Breast epithelium (tissue), 4 donors: ENCODE data around the gene MORN1. TPM values are rescaled to one million over a fixed set of nuclear protein-coding genes. Genes with fewer than 3 reads are reported as not detected.
"Not testable (repeated sequence)": the region's sequence is repeated elsewhere in the genome, so short reads cannot be mapped to it uniquely, and the experiment has no call there.

Experiments used
- DNase-seq, 2 donors: peaks; one replicate each; pipeline ENCODE4 v3.0.0-alpha.2; 2019; ENCODE audit warnings: low spot score in 2 of 2
- H3K27ac ChIP-seq, 2 donors: fragments of 200-600 bp; sonication (generic) in 1 of 2; one replicate each; pipeline ENCODE4 v1.5.1; 2016 to 2019; ENCODE audit warnings: mild to moderate bottlenecking in 1 of 2
- H3K27me3 ChIP-seq, 2 donors: fragments of 200-600 bp; sonication (generic) in 1 of 2; one replicate each; pipeline versions ENCODE4 v1.5.1 to v1.6.0; 2017 to 2019; ENCODE audit warnings: control low read depth in 1 of 2, mild to moderate bottlenecking in 1 of 2
- H3K36me3 ChIP-seq: fragments of 200-600 bp; one replicate; pipeline ENCODE4 v1.5.1; 2019
- H3K4me1 ChIP-seq, 2 donors: fragments of 200-600 bp; sonication (generic); one replicate each; pipeline ENCODE4 v1.5.1; 2016 to 2019; ENCODE audit warnings: control low read depth in 1 of 2
- H3K4me3 ChIP-seq, 3 donors: fragments of 200-600 bp; sonication (generic); 1 replicate in 2 of 3; 2 replicates in 1 of 3; pipeline ENCODE4 v1.5.1; 2016 to 2019; ENCODE audit warnings: mild to moderate bottlenecking in 3 of 3, moderate library complexity in 2 of 3
- H3K9me3 ChIP-seq, 2 donors: fragments of 200-600 bp; sonication (generic) in 1 of 2; one replicate each; pipeline ENCODE4 v1.5.1; 2016 to 2019; ENCODE audit warnings: control low read depth in 1 of 2
- POLR2A ChIP-seq: fragments of 450-650 bp; IDR thresholded peaks from one replicate; pipeline ENCODE4 v1.6.1; 2016; ENCODE audit warnings: antibody characterized with exemption, mild to moderate bottlenecking, moderate library complexity
- POLR2AphosphoS5 ChIP-seq, 3 donors: sonication (generic); formaldehyde crosslinking; IDR thresholded peaks; one replicate each; pipeline ENCODE4 v1.6.1; 2017; ENCODE audit warnings: antibody characterized with exemption in 3 of 3
- intact Hi-C: fragments of 100-400 bp; cut with DNase I; formaldehyde crosslinking; loops from one replicate; pipeline ENCODE4 v1.15.1; 2023; ENCODE audit warnings: low total_unique reads
- total RNA-seq, 3 donors: library from RNA; depleted of rRNA; stranded (reverse); fragments of >200 nt; gene quantifications; one replicate each; pipeline ENCODE4 v1.1.0, GENCODE V29; 2016
- TF ChIP-seq, protein P1 (sequence below), 3 donors: fragments of 450-650 bp; IDR thresholded peaks; one replicate each; pipeline ENCODE4 v1.5.1; 2016 to 2017; ENCODE audit warnings: antibody characterized with exemption in 3 of 3, mild to moderate bottlenecking in 3 of 3, moderate library complexity in 3 of 3

MORN1 gene
- total RNA-seq, 3 donors from 2014 or later, result 4.0 to 18.1 (median 17.7) TPM

DNA sequence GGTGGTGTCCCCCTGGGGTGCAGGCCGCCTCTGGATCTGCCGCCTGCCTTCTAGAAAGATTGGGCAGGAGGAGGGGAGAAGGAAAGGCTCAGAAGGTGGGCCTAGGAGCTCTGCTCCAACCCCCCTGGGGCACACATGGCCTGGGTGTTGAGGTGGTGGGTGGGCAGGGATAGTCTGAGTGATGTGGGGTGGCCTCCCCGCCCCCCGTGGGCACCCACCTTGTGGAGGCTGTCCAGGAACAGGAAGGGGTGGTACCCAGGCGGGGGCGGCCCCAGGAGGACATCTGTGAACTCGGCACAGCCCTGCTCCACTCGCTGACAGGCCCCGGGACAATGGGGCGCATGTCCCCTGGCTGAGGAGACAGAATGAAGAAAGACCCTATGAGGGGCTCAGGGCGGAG, 54.9 kb downstream of the MORN1 start:
- no peaks in the 10 kb centered on the region for H3K4me1 ChIP-seq
- TF ChIP-seq POLR2AphosphoS5 (IDR thresholded peaks at IDR 0.05) (no peak), POLR2A (no peak)
- intact Hi-C loops, result no loop called here
- no peak overlapping the region for H3K4me3 ChIP-seq
- no peak for DNase-seq
- no peaks in the 10 kb centered on the region for H3K27me3 ChIP-seq
- no peaks in the 10 kb centered on the region for H3K9me3 ChIP-seq
- H3K27ac ChIP-seq, result peak overlapping the region; percentile 54 to 61
- no peaks in the 10 kb centered on the region for H3K36me3 ChIP-seq

DNA sequence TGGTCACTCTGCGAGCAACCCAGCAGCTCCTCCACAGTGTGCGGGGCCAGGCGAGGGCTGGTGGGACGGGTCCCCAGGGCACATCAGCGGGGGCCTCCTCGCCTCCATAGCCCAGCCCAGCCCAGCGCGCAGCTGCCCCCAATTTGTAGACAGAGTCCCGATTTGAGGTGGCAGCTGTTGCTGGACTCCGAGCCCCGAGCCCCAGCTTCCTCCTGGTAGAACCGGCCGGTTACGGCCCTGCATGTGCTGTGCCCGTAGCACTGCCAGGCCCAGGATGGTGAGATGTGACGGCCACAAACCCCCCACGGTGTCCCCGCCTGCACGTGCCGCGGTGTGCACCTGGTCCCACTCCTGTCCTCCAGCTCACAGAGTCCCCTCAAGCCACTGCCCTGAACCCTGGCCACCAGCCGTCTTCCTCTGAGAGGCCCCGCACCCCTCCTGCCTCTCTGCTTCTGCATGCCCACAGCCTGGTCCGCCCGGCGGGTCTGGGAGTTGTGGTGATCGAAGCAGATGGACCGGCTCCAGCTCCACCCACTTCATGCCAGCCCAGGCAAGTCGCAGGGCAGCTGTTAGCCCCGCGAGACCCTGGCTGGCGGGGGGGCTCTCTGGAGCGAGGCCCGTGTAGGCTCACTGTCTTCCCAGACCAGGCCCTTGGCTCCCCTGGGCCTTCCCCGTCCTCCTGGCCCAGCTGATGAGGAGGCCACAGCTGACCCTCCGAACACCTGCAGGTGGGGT, 55.5 kb downstream of the MORN1 start:
- no peak for TF ChIP-seq POLR2AphosphoS5 (IDR thresholded peaks at IDR 0.05)
- no peak for TF ChIP-seq POLR2A
- TF ChIP-seq, protein P1, sequence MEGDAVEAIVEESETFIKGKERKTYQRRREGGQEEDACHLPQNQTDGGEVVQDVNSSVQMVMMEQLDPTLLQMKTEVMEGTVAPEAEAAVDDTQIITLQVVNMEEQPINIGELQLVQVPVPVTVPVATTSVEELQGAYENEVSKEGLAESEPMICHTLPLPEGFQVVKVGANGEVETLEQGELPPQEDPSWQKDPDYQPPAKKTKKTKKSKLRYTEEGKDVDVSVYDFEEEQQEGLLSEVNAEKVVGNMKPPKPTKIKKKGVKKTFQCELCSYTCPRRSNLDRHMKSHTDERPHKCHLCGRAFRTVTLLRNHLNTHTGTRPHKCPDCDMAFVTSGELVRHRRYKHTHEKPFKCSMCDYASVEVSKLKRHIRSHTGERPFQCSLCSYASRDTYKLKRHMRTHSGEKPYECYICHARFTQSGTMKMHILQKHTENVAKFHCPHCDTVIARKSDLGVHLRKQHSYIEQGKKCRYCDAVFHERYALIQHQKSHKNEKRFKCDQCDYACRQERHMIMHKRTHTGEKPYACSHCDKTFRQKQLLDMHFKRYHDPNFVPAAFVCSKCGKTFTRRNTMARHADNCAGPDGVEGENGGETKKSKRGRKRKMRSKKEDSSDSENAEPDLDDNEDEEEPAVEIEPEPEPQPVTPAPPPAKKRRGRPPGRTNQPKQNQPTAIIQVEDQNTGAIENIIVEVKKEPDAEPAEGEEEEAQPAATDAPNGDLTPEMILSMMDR (IDR thresholded peaks at IDR 0.05), result no peak
- no peaks in the 10 kb centered on the region for H3K36me3 ChIP-seq
- H3K9me3 ChIP-seq, result no peaks in the 10 kb centered on the region
- peak in 1 of 2 donors; percentile 79 for DNase-seq
- H3K27ac ChIP-seq, result peak overlapping the region; percentile 54 to 61
- no peaks in the 10 kb centered on the region for H3K27me3 ChIP-seq
- H3K4me3 ChIP-seq, result no peak overlapping the region
- intact Hi-C loops, result no loop called here
- peaks cover 0 to 2% of the 10 kb centered on the region in 2 donors for H3K4me1 ChIP-seq

DNA sequence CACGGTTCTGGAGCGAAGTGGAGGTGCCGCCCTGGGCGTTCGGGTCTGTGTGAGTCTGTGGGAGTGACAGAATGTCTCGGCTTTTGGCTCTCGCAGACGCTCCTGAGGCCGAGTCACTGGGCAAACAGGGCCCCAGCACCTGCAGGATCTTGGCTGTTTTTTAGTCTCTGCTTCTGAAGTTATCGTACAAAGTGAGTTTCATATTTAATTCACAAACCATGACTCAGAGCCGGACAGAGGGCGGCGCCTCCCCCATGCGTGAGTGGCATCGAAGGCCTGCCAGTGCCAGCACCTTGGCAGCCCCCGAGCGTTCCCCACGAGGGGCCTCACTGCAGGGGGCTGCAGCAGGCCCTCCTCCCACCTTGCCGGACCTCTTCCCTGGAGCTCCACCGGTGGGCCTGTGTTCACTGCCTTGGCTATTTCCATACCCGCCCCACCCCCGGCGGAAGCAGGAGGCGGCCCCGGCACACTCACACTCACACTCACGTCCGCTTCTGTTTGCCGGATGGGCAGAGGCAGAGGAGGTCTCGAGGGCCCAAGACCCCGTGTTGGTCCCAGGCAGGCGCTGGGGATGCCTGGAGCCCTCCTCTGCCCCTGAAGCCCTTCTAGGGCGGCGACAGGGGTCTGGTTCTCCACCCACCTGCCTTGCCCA, 56.3 kb downstream of the MORN1 start:
- DNase-seq, result no peak
- Histone ChIP-seq H3K9me3 (no peaks in the 10 kb centered on the region), H3K27ac (peak overlapping the region; percentile 29 to 44), H3K27me3 (no peaks in the 10 kb centered on the region), H3K36me3 (no peaks in the 10 kb centered on the region), H3K4me3 (no peak overlapping the region), H3K4me1 (peaks cover 0 to 4% of the 10 kb centered on the region in 2 donors)
- intact Hi-C loops, result no loop called here
- no peak for TF ChIP-seq POLR2AphosphoS5 (IDR thresholded peaks at IDR 0.05)

DNA sequence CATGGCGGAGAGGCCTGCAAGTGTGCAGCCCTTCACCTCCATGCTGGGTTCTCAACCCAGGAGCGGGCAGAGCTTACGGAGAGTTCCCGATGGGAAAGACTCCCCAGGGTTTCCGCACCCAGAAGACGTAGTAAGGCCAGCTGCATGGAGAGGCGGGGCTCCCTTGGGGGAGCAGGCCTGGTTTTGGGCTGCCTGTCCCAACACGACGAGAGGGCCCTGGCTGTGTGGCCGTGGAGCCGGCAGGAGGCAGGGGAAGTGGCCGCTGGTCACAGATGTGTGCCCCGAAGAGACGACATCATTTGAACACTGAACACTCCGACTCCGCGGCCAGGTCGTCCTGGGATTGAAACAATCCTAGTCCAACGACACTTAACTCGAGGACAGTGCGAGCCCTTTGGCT, 57.0 kb downstream of the MORN1 start:
- TF ChIP-seq, protein P1 (IDR thresholded peaks at IDR 0.05), result no peak
- no peak for TF ChIP-seq POLR2A
- no peak for TF ChIP-seq POLR2AphosphoS5 (IDR thresholded peaks at IDR 0.05)

DNA sequence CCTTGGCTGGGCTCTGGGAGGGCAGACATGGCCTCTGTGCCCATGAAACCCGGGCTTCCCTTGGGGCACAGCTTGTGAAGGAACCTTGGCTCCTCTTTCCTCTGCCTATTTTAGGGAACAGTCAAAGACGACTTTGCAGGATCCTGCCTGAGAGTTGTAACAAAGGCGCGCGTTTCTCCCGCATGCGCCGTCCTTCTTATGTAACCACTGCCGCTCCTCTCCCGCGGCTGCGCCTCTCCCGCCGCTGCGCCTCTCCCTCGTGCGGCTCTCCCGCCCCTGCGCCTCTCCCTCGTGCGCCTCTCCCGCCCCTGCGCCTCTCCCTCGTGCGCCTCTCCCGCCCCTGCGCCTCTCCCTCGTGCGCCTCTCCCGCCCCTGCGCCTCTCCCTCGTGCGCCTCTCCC, 59.8 kb downstream of the MORN1 start:
- DNase-seq, H3K4me1 ChIP-seq, H3K9me3 ChIP-seq, H3K27me3 ChIP-seq, H3K36me3 ChIP-seq, H3K4me3 ChIP-seq, intact Hi-C loops: not testable (repeated sequence)
- peak overlapping the region; percentile 67 to 86 for H3K27ac ChIP-seq

More for the DNA sequence above, 57.0 kb downstream of the MORN1 start:
- DNase-seq, result no peak
- Histone ChIP-seq H3K36me3 (no peaks in the 10 kb centered on the region), H3K27me3 (no peaks in the 10 kb centered on the region), H3K9me3 (no peaks in the 10 kb centered on the region), H3K4me1 (peaks cover 0 to 4% of the 10 kb centered on the region in 2 donors), H3K4me3 (no peak overlapping the region), H3K27ac (peak overlapping the region; percentile 29 to 44)
- intact Hi-C loops, result no loop called here

DNA sequence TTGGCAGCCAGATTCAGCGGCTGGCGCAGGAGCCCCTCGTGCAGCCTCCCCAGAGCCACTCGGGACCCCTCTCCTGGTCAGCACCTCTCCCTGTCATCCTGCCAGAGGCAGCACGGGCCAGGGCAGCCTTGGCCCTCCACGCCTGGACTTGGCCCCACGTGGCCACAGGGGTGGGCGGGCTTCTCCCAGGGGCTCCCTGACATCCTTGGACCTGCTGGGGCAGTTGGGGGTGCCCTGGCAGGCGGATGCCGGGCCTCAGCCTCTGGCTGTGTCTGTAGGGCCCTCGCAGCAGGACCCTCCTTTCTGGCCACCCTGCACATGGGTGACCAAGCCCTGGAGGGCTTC, 60.2 kb downstream of the MORN1 start:
- H3K36me3 ChIP-seq, result no peaks in the 10 kb centered on the region
- no peak for DNase-seq
- peak overlapping the region; percentile 67 to 86 for H3K27ac ChIP-seq
- no peaks in the 10 kb centered on the region for H3K27me3 ChIP-seq
- no peak overlapping the region for H3K4me3 ChIP-seq
- intact Hi-C loops, result no loop called here
- TF ChIP-seq, protein P1 (IDR thresholded peaks at IDR 0.05), result no peak
- TF ChIP-seq POLR2A (no peak), POLR2AphosphoS5 (IDR thresholded peaks at IDR 0.05) (no peak)
- peaks cover 0 to 4% of the 10 kb centered on the region in 2 donors for H3K4me1 ChIP-seq
- H3K9me3 ChIP-seq, result no peaks in the 10 kb centered on the region
